Neural cell (in vitro differentiated cells): ENCODE measurements around the gene SCFD1. TPM values are rescaled to one million over a fixed set of nuclear protein-coding genes. Genes with fewer than 3 reads are reported as not detected.

ENCODE experiments used
- H2AFZ ChIP-seq: fragments of 200-600, 300-800 bp; sonication (generic), shearing (Covaris generic); 2 replicates; pipeline ENCODE4 v1.6.0; 2014; ENCODE audit warnings: low read depth, mild to moderate bottlenecking, antibody characterized with exemption, low read length, moderate library complexity
- H3F3A ChIP-seq: fragments of 200-600 bp; shearing (Covaris generic); 2 replicates; pipeline ENCODE4 v1.6.1; 2016; ENCODE audit warnings: mild to moderate bottlenecking, moderate library complexity, mixed read lengths, antibody characterized with exemption, low read length; ENCODE audit not compliant: insufficient read depth, poor library complexity, severe bottlenecking
- H3K27ac ChIP-seq: fragments of 200-600, 300-800 bp; sonication (generic), shearing (Covaris generic); 2 replicates; pipeline ENCODE4 v1.5.1; 2014; ENCODE audit warnings: mild to moderate bottlenecking, low read length, moderate library complexity
- H3K27me3 ChIP-seq: fragments of 300-800, 200-600 bp; sonication (generic), shearing (Covaris generic); 2 replicates; pipeline ENCODE4 v1.6.0; 2014; ENCODE audit warnings: mild to moderate bottlenecking, low read depth, low read length, moderate library complexity; ENCODE audit not compliant: insufficient read depth
- H3K36me3 ChIP-seq: fragments of 300-800, 200-600 bp; sonication (generic), shearing (Covaris generic); 2 replicates; pipeline ENCODE4 v1.5.1; 2014; ENCODE audit warnings: mild to moderate bottlenecking, antibody characterized with exemption, low read length, moderate library complexity; ENCODE audit not compliant: insufficient read depth
- H3K4me2 ChIP-seq: fragments of 300-800, 200-600 bp; sonication (generic), shearing (Covaris generic); 2 replicates; pipeline ENCODE4 v1.6.0; 2014; ENCODE audit warnings: mild to moderate bottlenecking, low read length
- H3K4me3 ChIP-seq: fragments of 300-800, 200-600 bp; sonication (generic), shearing (Covaris generic); 2 replicates; pipeline ENCODE4 v1.5.1; 2014; ENCODE audit warnings: mild to moderate bottlenecking, low read length, moderate library complexity
- H3K79me2 ChIP-seq: fragments of 200-600 bp; shearing (Covaris generic); replicated peaks from 2 replicates; pipeline ENCODE4 v1.6.0; 2014; ENCODE audit warnings: mild to moderate bottlenecking, low read length, moderate library complexity; ENCODE audit not compliant: insufficient read depth
- H3K9ac ChIP-seq: fragments of 300-800, 200-600 bp; sonication (generic), shearing (Covaris generic); 2 replicates; pipeline ENCODE4 v1.6.1; 2016; ENCODE audit warnings: mild to moderate bottlenecking, low read length, mixed read lengths
- H3K9me2 ChIP-seq: fragments of 200-600 bp; shearing (Covaris generic); 2 replicates; pipeline ENCODE4 v1.6.1; 2016; ENCODE audit warnings: mild to moderate bottlenecking, low read length, mixed read lengths; ENCODE audit not compliant: insufficient read depth
- H3K9me3 ChIP-seq: fragments of 200-600, 300-800 bp; sonication (generic), shearing (Covaris generic); 2 replicates; pipeline ENCODE4 v1.6.1; 2016; ENCODE audit warnings: mild to moderate bottlenecking, mixed run types, low read length, moderate library complexity, mixed read lengths
- H4K20me1 ChIP-seq: fragments of 200-600 bp; shearing (Covaris generic); 2 replicates; pipeline ENCODE4 v1.6.1; 2016; ENCODE audit warnings: mild to moderate bottlenecking, mixed run types; ENCODE audit not compliant: insufficient read depth
- CTCF ChIP-seq: fragments of 450-650 bp; IDR thresholded peaks from 2 replicates; pipeline ENCODE4 v1.5.1; 2014; ENCODE audit warnings: antibody characterized with exemption, mild to moderate bottlenecking, moderate library complexity; ENCODE audit not compliant: poor library complexity, severe bottlenecking
- EP300 ChIP-seq: fragments of 450-650 bp; conservative IDR thresholded peaks from 2 replicates; pipeline ENCODE4 v1.6.1; 2014; ENCODE audit warnings: antibody characterized with exemption, mild to moderate bottlenecking, moderate library complexity; ENCODE audit not compliant: poor library complexity, severe bottlenecking
- EZH2 ChIP-seq: fragments of 200-600, 300-800 bp; shearing (Covaris generic), sonication (generic); IDR thresholded peaks from 2 replicates; pipeline ENCODE4 v1.6.1; 2014; ENCODE audit warnings: antibody characterized with exemption, low read length, borderline replicate concordance, mild to moderate bottlenecking; ENCODE audit not compliant: insufficient read depth, poor library complexity, severe bottlenecking
- MXI1 ChIP-seq: fragments of 450-650 bp; conservative IDR thresholded peaks from 2 replicates; pipeline ENCODE4 v1.6.1; 2014; ENCODE audit warnings: antibody characterized with exemption, mild to moderate bottlenecking; ENCODE audit not compliant: poor library complexity, severe bottlenecking
- POLR2AphosphoS5 ChIP-seq: IDR thresholded peaks from 2 replicates; pipeline ENCODE4 v1.6.1; 2012
- RAD21 ChIP-seq: fragments of 450-650 bp; conservative IDR thresholded peaks from 2 replicates; pipeline ENCODE4 v1.6.1; 2014; ENCODE audit warnings: antibody characterized with exemption, mild to moderate bottlenecking, moderate library complexity
- SMC3 ChIP-seq: fragments of 450-650 bp; conservative IDR thresholded peaks from 2 replicates; pipeline ENCODE4 v1.6.1; 2014; ENCODE audit warnings: antibody characterized with exemption, mild to moderate bottlenecking, moderate library complexity; ENCODE audit not compliant: poor library complexity
- TAF1 ChIP-seq: IDR thresholded peaks from 2 replicates; pipeline ENCODE4 v1.6.1; 2012; ENCODE audit warnings: low read depth
- polyA plus RNA-seq: library from polyadenylated mRNA; depleted of rRNA; stranded (reverse); fragments of >200 nt; gene quantifications from 2 replicates; pipeline ENCODE4 v1.2.3, GENCODE V29; 2014
- TF ChIP-seq, protein P1 (sequence below): IDR thresholded peaks from 2 replicates; pipeline ENCODE4 v1.6.1; 2012; ENCODE audit warnings: borderline replicate concordance

SCFD1 gene
- polyA plus RNA-seq, 1 donor from 2014 or later: 99.4 TPM

DNA sequence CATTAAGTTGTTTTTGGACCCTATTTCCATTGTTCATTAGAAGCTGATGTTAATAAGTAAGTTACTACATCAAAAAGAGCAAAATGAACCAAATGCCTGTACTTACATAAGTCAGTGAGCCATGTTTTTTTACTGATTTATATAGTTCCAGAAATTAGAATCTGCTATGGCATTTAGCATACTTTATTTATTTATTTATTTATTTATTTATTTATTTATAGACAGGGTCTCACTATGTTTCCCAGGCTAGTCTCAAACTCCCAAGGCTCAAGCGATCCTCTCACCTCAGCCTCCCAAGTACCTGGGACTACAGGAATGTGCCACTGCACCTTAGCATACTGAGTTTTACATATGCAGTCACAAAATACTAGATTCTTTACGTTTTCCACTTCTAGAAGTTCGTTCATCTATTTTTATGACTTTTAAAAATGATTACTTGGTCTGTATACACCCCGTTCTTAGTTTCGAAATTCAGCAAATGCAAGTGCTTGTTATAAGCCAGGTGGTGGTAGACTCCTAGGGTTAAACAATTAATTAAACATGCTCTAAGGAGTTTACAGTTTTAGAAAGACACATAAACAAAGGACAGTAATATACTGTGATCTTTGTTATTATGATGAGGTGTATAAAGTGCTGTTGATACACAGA is 69.8 kb downstream of the SCFD1 start:
- no peak for TF ChIP-seq TAF1
- no peak for TF ChIP-seq RAD21
- Histone ChIP-seq H3K9me3 (no peaks in the 10 kb centered on the region), H3K9ac (no peak overlapping the region), H3K9me2 (no peaks in the 10 kb centered on the region), H2AFZ (no peak overlapping the region), H3K27me3 (no peaks in the 10 kb centered on the region), H3K4me2 (no peak overlapping the region), H3K36me3 (no peaks in the 10 kb centered on the region), H3K79me2 (no peaks in the 10 kb centered on the region), H3F3A (no peaks in the 10 kb centered on the region), H3K27ac (no peak overlapping the region), H4K20me1 (no peaks in the 10 kb centered on the region), H3K4me3 (no peak overlapping the region)

GRCh38 chr14:30692669-30693068 is 70.5 kb downstream of the SCFD1 start:
- no peak overlapping the region for H2AFZ ChIP-seq
- H3K4me2 ChIP-seq: no peak overlapping the region
- H3F3A ChIP-seq: no peaks in the 10 kb centered on the region
- TF ChIP-seq SMC3 (no peak), MXI1 (no peak), EP300 (no peak), POLR2AphosphoS5 (no peak), CTCF (no peak), EZH2 (no peak)
- TF ChIP-seq, protein P1, sequence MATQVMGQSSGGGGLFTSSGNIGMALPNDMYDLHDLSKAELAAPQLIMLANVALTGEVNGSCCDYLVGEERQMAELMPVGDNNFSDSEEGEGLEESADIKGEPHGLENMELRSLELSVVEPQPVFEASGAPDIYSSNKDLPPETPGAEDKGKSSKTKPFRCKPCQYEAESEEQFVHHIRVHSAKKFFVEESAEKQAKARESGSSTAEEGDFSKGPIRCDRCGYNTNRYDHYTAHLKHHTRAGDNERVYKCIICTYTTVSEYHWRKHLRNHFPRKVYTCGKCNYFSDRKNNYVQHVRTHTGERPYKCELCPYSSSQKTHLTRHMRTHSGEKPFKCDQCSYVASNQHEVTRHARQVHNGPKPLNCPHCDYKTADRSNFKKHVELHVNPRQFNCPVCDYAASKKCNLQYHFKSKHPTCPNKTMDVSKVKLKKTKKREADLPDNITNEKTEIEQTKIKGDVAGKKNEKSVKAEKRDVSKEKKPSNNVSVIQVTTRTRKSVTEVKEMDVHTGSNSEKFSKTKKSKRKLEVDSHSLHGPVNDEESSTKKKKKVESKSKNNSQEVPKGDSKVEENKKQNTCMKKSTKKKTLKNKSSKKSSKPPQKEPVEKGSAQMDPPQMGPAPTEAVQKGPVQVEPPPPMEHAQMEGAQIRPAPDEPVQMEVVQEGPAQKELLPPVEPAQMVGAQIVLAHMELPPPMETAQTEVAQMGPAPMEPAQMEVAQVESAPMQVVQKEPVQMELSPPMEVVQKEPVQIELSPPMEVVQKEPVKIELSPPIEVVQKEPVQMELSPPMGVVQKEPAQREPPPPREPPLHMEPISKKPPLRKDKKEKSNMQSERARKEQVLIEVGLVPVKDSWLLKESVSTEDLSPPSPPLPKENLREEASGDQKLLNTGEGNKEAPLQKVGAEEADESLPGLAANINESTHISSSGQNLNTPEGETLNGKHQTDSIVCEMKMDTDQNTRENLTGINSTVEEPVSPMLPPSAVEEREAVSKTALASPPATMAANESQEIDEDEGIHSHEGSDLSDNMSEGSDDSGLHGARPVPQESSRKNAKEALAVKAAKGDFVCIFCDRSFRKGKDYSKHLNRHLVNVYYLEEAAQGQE: no peak
- no peaks in the 10 kb centered on the region for H4K20me1 ChIP-seq
- no peaks in the 10 kb centered on the region for H3K79me2 ChIP-seq
- no peaks in the 10 kb centered on the region for H3K9me3 ChIP-seq
- no peaks in the 10 kb centered on the region for H3K27me3 ChIP-seq
- H3K27ac ChIP-seq: no peak overlapping the region
- H3K9ac ChIP-seq: no peak overlapping the region
- H3K4me3 ChIP-seq: no peak overlapping the region
- H3K36me3 ChIP-seq: no peaks in the 10 kb centered on the region
- no peaks in the 10 kb centered on the region for H3K9me2 ChIP-seq

DNA sequence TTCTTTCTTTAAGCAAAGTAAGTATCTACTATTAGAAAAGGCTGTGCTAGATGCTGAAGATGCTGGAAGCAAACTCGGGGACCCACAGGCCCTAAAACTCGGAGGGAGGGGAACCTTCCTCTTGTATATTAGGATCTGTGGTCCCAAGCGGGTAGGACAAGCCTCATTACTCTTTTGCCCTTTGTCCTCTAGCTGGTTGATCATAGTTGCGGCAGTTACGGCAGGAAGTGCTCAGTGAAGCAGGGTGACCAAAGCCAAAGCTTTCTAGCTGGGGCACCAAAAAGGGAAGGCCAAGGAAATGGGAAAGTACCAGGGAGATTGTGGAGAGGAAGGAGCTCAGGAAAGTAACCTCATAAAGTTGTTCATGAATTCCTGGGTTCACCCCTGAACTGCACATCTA is 76.3 kb downstream of the SCFD1 start:
- Histone ChIP-seq H2AFZ (no peak overlapping the region), H3K9me3 (no peaks in the 10 kb centered on the region), H3K9me2 (no peaks in the 10 kb centered on the region), H3K4me3 (no peak overlapping the region), H3K9ac (no peak overlapping the region), H3F3A (no peaks in the 10 kb centered on the region), H3K79me2 (no peaks in the 10 kb centered on the region), H3K36me3 (no peaks in the 10 kb centered on the region), H3K4me2 (no peak overlapping the region), H4K20me1 (no peaks in the 10 kb centered on the region), H3K27me3 (no peaks in the 10 kb centered on the region), H3K27ac (no peak overlapping the region)
- TF ChIP-seq POLR2AphosphoS5 (no peak), EP300 (no peak), SMC3 (no peak), TAF1 (no peak), EZH2 (no peak), CTCF (no peak), MXI1 (no peak), RAD21 (no peak)
- TF ChIP-seq, protein P1: no peak
